Measurements from ENCODE around the gene DAP3.

GRCh38 chr1:155717041-155717440 lies 28.1 kb downstream of the DAP3 start:
- TF ChIP-seq ASH2L (IDR thresholded peaks at IDR 0.05; ENCODE audit: low read length), result no peak
- TF ChIP-seq POLR2A (IDR thresholded peaks at IDR 0.05; ENCODE audit: control extremely low read depth in 1 of 2, low read depth in 2 of 2, low read length in 2 of 2), result no peak
- TF ChIP-seq JUN (IDR thresholded peaks at IDR 0.05; ENCODE audit: low read depth, low read length), result no peak
- no peak for TF ChIP-seq ATF2 (IDR thresholded peaks at IDR 0.05; ENCODE audit: low read length)
- no peak for TF ChIP-seq EGR1 (IDR thresholded peaks at IDR 0.05; ENCODE audit: borderline replicate concordance, low read depth, low read length)
- no peak for TF ChIP-seq SP2 (IDR thresholded peaks at IDR 0.05; ENCODE audit: low read length)
- TF ChIP-seq KDM5A (IDR thresholded peaks at IDR 0.05; ENCODE audit: low read length), result no peak
- no peak for TF ChIP-seq CTCF (IDR thresholded peaks at IDR 0.05; ENCODE audit: control extremely low read depth in 1 of 3, insufficient read depth in 1 of 3, low read depth in 1 of 3, low read length in 3 of 3)
- no peak for TF ChIP-seq EZH2 (IDR thresholded peaks at IDR 0.05; ENCODE audit: low read depth, low read length, severe bottlenecking)
- TF ChIP-seq TCF12 (IDR thresholded peaks at IDR 0.05; ENCODE audit: low read depth, low read length), result no peak
- no peak for TF ChIP-seq JUND (IDR thresholded peaks at IDR 0.05; ENCODE audit: low read length)
- TF ChIP-seq SIX5 (IDR thresholded peaks at IDR 0.05; ENCODE audit: low read depth, low read length), result no peak
